Activated T-helper 2 cell treated with anti-CD3 and anti-CD28 coated beads, Interferon-gamma antibody, Interleukin-2, Interleukin-4, amounts not matched to agents 10 μg/mL and 5 μg/mL and 100 μg/mL, durations not matched to agents 14 hours and 24 hours and 36 hours (primary cell): ENCODE data around the gene FAM13C. TPM values are rescaled to one million over a fixed set of nuclear protein-coding genes. Genes with fewer than 3 reads are reported as not detected.
"Not testable (repeated sequence)": the region's sequence is repeated elsewhere in the genome, so short reads cannot be mapped to it uniquely, and the experiment has no call there.

ENCODE experiments used
- DNase-seq: peaks from one replicate; pipeline ENCODE4 v3.0.0; 2021; ENCODE audit warnings: low spot score
- H3K27ac Mint-ChIP-seq: one replicate; pipeline ENCODE4 v1.8.0; 2021; ENCODE audit warnings: mixed read lengths
- H3K27me3 Mint-ChIP-seq: one replicate; pipeline ENCODE4 v1.8.0; 2021; ENCODE audit warnings: low read depth, mixed read lengths
- H3K36me3 Mint-ChIP-seq: one replicate; pipeline ENCODE4 v1.8.0; 2021; ENCODE audit warnings: low read depth, mixed read lengths
- H3K4me1 Mint-ChIP-seq: one replicate; pipeline ENCODE4 v1.8.0; 2021; ENCODE audit warnings: low read depth, mixed read lengths
- H3K4me3 Mint-ChIP-seq: one replicate; pipeline ENCODE4 v1.8.0; 2021; ENCODE audit warnings: low read depth, mild to moderate bottlenecking, moderate library complexity, mixed read lengths
- H3K9me3 Mint-ChIP-seq: one replicate; pipeline ENCODE4 v1.8.0; 2021; ENCODE audit warnings: mixed read lengths
- intact Hi-C: fragments of 100-400 bp; cut with micrococcal nuclease; formaldehyde crosslinking; loops from one replicate; pipeline ENCODE4 v1.15.1; 2023
- total RNA-seq: library from RNA; stranded (reverse); gene quantifications from 2 replicates; pipeline ENCODE4 v1.2.3, GENCODE V29; 2022

The FAM13C gene
- not detected in 2 replicates for total RNA-seq

- Mint-ChIP-seq H3K27me3 (peaks cover 30% of the 10 kb centered on the region), H3K4me1 (no peaks in the 10 kb centered on the region), H3K36me3 (no peaks in the 10 kb centered on the region), H3K9me3 (no peaks in the 10 kb centered on the region), H3K27ac (no peak within 1 kb of the TSS), H3K4me3 (peak within 1 kb of the TSS; percentile 33)
- DNase-seq = no peak
- intact Hi-C loops = no loop called here
These were observed at the start of gene FAM13C for GRCh38 chr10:59362144-59362958. TSS of gene FAM13C (minus strand) at chr10:59362549. CDS start at chr10:59362460, 89 bp downstream.

- Mint-ChIP-seq H3K27me3 (no peaks in the 10 kb centered on the region), H3K9me3 (peaks cover 1% of the 10 kb centered on the region), H3K4me3 (no peak overlapping the region), H3K4me1 (no peaks in the 10 kb centered on the region), H3K36me3 (no peaks in the 10 kb centered on the region), H3K27ac (no peak overlapping the region)
- intact Hi-C loops = no loop called here
- DNase-seq = no peak
These were observed 42.9 kb upstream of the FAM13C start for GRCh38 chr10:59405235-59405634.

GRCh38 chr10:59400214-59400613 is 37.9 kb upstream of the FAM13C start:
- intact Hi-C loops = no loop called here
- no peaks in the 10 kb centered on the region for H3K4me1 Mint-ChIP-seq
- no peak for DNase-seq
- H3K4me3 Mint-ChIP-seq = no peak overlapping the region
- H3K36me3 Mint-ChIP-seq = no peaks in the 10 kb centered on the region
- peaks cover 12% of the 10 kb centered on the region for H3K9me3 Mint-ChIP-seq
- no peak overlapping the region for H3K27ac Mint-ChIP-seq
- H3K27me3 Mint-ChIP-seq = no peaks in the 10 kb centered on the region

GRCh38 chr10:59399329-59399728 is 37.0 kb upstream of the FAM13C start:
- H3K36me3 Mint-ChIP-seq, H3K4me3 Mint-ChIP-seq, DNase-seq, H3K4me1 Mint-ChIP-seq, H3K27me3 Mint-ChIP-seq, H3K27ac Mint-ChIP-seq, intact Hi-C loops: not testable (repeated sequence)
- peaks cover 12% of the 10 kb centered on the region for H3K9me3 Mint-ChIP-seq

- peaks cover 12% of the 10 kb centered on the region for H3K9me3 Mint-ChIP-seq
- H3K4me3 Mint-ChIP-seq = no peak overlapping the region
- H3K36me3 Mint-ChIP-seq = no peaks in the 10 kb centered on the region
- DNase-seq = no peak
- no peaks in the 10 kb centered on the region for H3K4me1 Mint-ChIP-seq
- intact Hi-C loops = no loop called here
- no peak overlapping the region for H3K27ac Mint-ChIP-seq
- no peaks in the 10 kb centered on the region for H3K27me3 Mint-ChIP-seq
These were observed 35.6 kb upstream of the FAM13C start for GRCh38 chr10:59397961-59398360.

GRCh38 chr10:59395984-59396383 is 33.6 kb upstream of the FAM13C start:
- H3K9me3 Mint-ChIP-seq = peaks cover 12% of the 10 kb centered on the region
- no peak overlapping the region for H3K27ac Mint-ChIP-seq
- intact Hi-C loops = no loop called here
- no peak overlapping the region for H3K4me3 Mint-ChIP-seq
- H3K36me3 Mint-ChIP-seq = no peaks in the 10 kb centered on the region
- DNase-seq = no peak
- no peaks in the 10 kb centered on the region for H3K27me3 Mint-ChIP-seq
- no peaks in the 10 kb centered on the region for H3K4me1 Mint-ChIP-seq

GRCh38 chr10:59393349-59393748 is 31.0 kb upstream of the FAM13C start:
- intact Hi-C loops = no loop called here
- Mint-ChIP-seq H3K27me3 (no peaks in the 10 kb centered on the region), H3K36me3 (no peaks in the 10 kb centered on the region), H3K4me1 (no peaks in the 10 kb centered on the region), H3K9me3 (no peaks in the 10 kb centered on the region), H3K27ac (no peak overlapping the region), H3K4me3 (no peak overlapping the region)
- DNase-seq = no peak

GRCh38 chr10:59391060-59391459 is 28.7 kb upstream of the FAM13C start:
- no peaks in the 10 kb centered on the region for H3K9me3 Mint-ChIP-seq
- H3K4me1 Mint-ChIP-seq = no peaks in the 10 kb centered on the region
- intact Hi-C loops = no loop called here
- no peaks in the 10 kb centered on the region for H3K27me3 Mint-ChIP-seq
- H3K27ac Mint-ChIP-seq = no peak overlapping the region
- H3K4me3 Mint-ChIP-seq = no peak overlapping the region
- H3K36me3 Mint-ChIP-seq = no peaks in the 10 kb centered on the region
- no peak for DNase-seq

- Mint-ChIP-seq H3K4me3 (no peak overlapping the region), H3K9me3 (no peaks in the 10 kb centered on the region), H3K27me3 (no peaks in the 10 kb centered on the region), H3K4me1 (no peaks in the 10 kb centered on the region), H3K27ac (no peak overlapping the region), H3K36me3 (no peaks in the 10 kb centered on the region)
- intact Hi-C loops = no loop called here
- no peak for DNase-seq
These were observed 26.3 kb upstream of the FAM13C start for GRCh38 chr10:59388671-59388976.

- H3K27me3 Mint-ChIP-seq = no peaks in the 10 kb centered on the region
- no peak overlapping the region for H3K27ac Mint-ChIP-seq
- H3K9me3 Mint-ChIP-seq = no peaks in the 10 kb centered on the region
- H3K36me3 Mint-ChIP-seq = no peaks in the 10 kb centered on the region
- H3K4me3 Mint-ChIP-seq = no peak overlapping the region
- no peak for DNase-seq
- H3K4me1 Mint-ChIP-seq = no peaks in the 10 kb centered on the region
- intact Hi-C loops = no loop called here
These were observed 25.8 kb upstream of the FAM13C start for GRCh38 chr10:59387951-59388670.

GRCh38 chr10:59384761-59385160 is 22.4 kb upstream of the FAM13C start:
- intact Hi-C loops = no loop called here
- H3K27ac Mint-ChIP-seq = no peak overlapping the region
- DNase-seq = no peak
- no peaks in the 10 kb centered on the region for H3K4me1 Mint-ChIP-seq
- H3K9me3 Mint-ChIP-seq = no peaks in the 10 kb centered on the region
- no peak overlapping the region for H3K4me3 Mint-ChIP-seq
- H3K27me3 Mint-ChIP-seq = no peaks in the 10 kb centered on the region
- no peaks in the 10 kb centered on the region for H3K36me3 Mint-ChIP-seq

- H3K27me3 Mint-ChIP-seq = no peaks in the 10 kb centered on the region
- no peak overlapping the region for H3K27ac Mint-ChIP-seq
- H3K9me3 Mint-ChIP-seq = no peaks in the 10 kb centered on the region
- no peaks in the 10 kb centered on the region for H3K36me3 Mint-ChIP-seq
- no peak for DNase-seq
- H3K4me1 Mint-ChIP-seq = no peaks in the 10 kb centered on the region
- intact Hi-C loops = no loop called here
- H3K4me3 Mint-ChIP-seq = no peak overlapping the region
These were observed 21.6 kb upstream of the FAM13C start for GRCh38 chr10:59383908-59384307.

- Mint-ChIP-seq H3K4me1 (no peaks in the 10 kb centered on the region), H3K4me3 (no peak overlapping the region), H3K9me3 (no peaks in the 10 kb centered on the region), H3K27ac (no peak overlapping the region), H3K27me3 (no peaks in the 10 kb centered on the region), H3K36me3 (no peaks in the 10 kb centered on the region)
- no peak for DNase-seq
- intact Hi-C loops = no loop called here
These were observed 21.1 kb upstream of the FAM13C start for GRCh38 chr10:59383436-59383835.
